Ammon's horn (tissue), 1 donor: ENCODE results near the gene SNX13.

Experiments
- DNase-seq: peaks from one replicate; pipeline ENCODE4 v3.0.0-alpha.2; 2016; ENCODE audit warnings: low spot score

SNX13 gene, protein sequence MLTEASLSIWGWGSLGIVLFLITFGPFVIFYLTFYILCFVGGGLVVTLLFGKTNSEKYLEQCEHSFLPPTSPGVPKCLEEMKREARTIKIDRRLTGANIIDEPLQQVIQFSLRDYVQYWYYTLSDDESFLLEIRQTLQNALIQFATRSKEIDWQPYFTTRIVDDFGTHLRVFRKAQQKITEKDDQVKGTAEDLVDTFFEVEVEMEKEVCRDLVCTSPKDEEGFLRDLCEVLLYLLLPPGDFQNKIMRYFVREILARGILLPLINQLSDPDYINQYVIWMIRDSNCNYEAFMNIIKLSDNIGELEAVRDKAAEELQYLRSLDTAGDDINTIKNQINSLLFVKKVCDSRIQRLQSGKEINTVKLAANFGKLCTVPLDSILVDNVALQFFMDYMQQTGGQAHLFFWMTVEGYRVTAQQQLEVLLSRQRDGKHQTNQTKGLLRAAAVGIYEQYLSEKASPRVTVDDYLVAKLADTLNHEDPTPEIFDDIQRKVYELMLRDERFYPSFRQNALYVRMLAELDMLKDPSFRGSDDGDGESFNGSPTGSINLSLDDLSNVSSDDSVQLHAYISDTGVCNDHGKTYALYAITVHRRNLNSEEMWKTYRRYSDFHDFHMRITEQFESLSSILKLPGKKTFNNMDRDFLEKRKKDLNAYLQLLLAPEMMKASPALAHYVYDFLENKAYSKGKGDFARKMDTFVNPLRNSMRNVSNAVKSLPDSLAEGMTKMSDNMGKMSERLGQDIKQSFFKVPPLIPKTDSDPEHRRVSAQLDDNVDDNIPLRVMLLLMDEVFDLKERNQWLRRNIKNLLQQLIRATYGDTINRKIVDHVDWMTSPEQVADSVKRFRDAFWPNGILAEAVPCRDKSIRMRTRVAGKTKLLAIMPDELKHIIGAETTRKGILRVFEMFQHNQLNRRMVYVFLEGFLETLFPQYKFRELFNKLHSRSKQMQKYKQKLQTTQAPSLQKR

DNA sequence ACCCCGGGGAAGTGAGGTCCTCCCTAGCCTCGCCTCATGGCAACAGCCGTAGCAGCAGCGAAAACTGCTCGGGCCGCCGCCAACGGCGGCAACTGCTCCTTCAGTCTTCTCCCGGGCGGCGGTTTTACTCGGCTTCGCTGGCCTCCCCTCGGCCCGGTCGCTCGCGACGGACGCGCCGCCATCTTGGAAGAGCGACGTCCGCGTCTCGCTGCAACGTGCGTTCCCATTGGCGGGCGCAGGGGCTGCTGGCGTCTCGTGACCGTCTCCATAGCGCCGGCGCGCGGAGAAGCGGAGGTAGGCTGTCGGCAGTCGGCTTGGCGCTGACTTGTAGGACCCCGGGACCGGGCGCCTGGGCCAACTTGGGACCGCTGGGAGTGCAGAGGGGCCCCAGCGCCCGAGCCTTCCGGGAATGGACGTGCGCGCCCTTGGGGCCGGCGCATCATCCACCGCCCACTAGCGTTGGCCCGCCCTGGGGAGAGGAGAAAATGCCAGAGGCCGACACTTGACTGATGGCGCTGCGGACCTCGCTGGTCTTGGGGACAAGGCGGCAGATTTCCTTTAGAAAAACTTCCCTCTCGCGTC, at the start of gene SNX13:
TSS of gene SNX13 (minus strand) at position 193 of the 582 bp plus-strand sequence. CDS start 199 bp downstream, outside the sequence.
- DNase-seq = peak; percentile 96

GRCh38 chr7:17989546-17989945, 49.3 kb upstream of the SNX13 start:
- no peak for DNase-seq

DNA sequence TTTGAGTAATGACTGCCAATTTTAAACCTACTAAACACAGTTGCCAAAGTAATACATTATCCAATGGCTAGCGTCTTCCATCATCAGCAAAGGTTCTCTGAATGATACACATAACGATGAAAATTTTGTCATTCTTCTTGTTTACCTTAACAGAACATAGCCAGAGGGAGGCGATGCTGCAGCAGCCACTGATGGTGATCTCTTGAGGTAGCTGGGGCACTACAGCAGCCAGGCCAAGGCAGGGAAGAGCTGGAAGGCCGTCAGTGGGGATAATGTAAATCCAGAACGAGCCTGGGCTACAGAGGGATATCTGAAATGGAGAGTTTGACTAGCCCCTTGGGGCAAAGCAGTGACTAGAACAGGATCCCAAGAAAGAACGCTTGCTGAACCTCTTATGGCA, 48.6 kb upstream of the SNX13 start:
- DNase-seq = no peak

DNA sequence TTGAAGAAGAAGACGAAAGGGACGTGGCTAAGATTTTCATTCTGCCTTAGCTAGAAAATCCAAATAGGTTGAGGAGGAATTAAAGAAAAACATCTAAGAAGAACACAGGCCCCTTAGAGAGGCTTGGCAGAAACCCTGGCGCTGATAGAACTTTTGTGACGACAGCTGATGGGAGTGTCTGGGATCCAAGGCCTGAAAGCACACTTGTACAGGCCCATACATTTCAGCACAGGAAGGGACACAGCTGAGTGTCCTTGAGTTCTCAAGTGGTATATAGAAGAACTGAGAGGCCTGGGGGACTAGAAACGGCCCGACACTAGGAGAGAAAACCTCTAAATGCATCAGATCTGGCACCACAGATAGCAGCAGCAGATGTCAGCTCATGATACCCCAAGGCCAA, 47.8 kb upstream of the SNX13 start:
- no peak for DNase-seq

- no peak for DNase-seq
Observed at GRCh38 chr7:17986851-17987250, 46.6 kb upstream of the SNX13 start.

- no peak for DNase-seq
Observed at GRCh38 chr7:17985473-17986239, 45.4 kb upstream of the SNX13 start.

DNA sequence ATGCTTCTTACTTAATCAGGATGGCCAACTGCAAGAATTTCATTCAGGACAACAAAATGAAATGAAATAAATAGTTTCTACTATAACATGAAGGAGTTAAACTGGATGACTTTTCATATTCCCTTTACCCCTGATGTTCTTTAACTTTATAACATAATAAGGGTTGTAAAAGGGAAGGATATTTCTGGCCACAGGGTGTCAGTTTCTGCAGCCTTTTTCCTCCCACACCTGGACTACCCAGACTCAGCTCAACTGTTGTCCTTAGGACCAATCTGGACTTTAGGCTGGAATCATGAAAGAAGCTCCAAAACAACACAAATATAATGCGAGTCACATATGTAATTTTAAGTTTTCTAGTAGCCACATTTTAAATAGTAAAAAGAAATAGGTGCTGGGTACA, 44.0 kb upstream of the SNX13 start:
- no peak for DNase-seq

- no peak for DNase-seq
Observed at GRCh38 chr7:17983221-17984062, 43.1 kb upstream of the SNX13 start.

DNA sequence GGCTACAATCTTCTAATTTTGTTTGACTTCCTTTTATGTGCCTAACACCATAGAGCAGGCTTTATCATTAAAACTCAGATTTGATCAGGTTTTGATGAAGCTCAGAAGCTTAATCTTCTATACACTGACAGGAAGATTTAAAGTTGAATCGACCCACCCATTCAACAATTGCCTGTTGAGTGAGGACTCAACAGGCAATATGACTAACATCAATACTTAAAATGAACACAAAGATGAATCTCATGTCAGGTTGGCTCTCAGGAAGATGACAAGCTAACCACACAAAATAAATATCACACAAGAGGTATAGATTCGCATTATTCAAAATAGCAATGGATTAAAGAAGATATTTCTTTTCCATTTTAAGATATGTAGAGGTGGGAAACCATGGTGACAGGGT, 36.7 kb upstream of the SNX13 start:
- DNase-seq = no peak

- DNase-seq = peak; percentile 9
Observed at GRCh38 chr7:17971411-17971810, 31.1 kb upstream of the SNX13 start.

- DNase-seq = no peak
Observed at GRCh38 chr7:17968791-17969715, 28.8 kb upstream of the SNX13 start.

DNA sequence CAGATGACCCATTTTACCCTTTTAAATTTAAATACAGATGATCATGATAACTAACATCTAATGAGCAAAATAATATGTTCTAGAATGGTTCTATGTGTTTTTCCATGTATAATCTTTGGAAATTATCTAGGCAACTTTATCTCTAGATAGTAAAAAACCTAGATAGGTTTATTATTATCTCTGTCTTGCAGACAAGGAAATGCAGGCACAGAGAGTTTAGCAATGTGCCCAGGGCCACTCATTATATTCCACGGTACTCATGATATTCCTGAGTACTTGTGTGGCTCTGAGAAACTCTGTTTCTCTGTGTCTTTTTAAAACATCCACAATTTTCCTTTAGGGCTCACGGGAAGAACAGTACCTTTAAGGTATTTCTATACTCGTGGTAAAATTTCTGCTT, 26.4 kb upstream of the SNX13 start:
- no peak for DNase-seq

GRCh38 chr7:17965603-17966002, 25.3 kb upstream of the SNX13 start:
- no peak for DNase-seq

DNA sequence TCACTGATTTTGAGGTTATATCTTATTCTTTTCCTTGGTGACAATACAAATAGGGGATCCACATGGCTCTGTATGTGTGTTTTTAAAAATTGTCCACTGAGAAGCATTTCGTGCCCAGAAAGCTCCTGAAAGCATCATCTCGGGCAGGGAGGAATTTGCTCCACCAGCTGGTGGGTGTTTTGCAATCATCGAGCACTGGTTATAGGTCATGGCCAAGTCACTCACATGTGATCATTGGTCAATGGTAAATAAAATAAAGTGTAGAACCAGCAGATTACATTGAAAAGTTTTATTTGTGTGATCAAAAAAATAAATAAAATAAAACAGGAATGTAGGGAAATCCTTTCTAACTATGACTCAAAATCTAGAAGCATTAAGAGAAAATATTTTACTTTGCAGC, 23.0 kb upstream of the SNX13 start:
- no peak for DNase-seq

DNA sequence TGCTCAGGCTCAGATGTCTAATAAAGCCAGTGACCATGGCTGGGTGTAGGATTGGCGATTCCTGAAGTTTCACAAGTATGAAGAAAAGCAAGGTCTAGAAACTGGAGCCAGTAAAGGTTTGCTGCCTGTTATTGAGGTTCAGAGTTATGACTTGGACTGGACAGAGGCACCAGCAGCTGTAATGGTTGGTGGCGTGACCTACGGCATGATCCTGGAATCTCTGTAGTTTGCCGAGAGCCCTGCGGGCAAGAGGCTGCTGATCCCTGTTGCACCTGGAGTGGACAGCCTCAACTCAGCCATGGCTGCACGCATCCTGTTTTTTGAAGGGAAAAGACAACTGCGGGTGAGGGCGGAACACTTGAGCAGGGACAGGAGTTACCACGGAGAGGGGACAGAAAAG, 22.4 kb upstream of the SNX13 start:
- no peak for DNase-seq

DNA sequence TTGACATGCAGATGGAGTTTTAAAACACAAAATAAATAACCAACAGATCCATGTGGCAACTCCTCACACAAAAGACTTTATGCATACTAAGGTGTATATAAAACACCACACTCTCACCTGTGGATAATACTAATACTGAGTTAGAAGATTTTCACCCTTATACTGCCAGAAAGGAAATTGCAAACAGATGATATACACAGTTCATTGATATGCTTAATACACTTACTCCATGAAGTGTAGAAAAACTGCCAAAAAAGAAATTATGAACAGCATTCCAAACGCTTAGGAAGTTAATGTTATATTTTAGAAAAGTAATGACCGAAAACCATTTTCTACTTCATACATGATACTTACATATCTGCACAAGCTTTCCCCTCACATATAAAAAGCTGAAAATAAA, 17.6 kb upstream of the SNX13 start:
- DNase-seq = no peak

- DNase-seq = no peak
Observed at GRCh38 chr7:17952387-17952786, 12.1 kb upstream of the SNX13 start.

- no peak for DNase-seq
Observed at GRCh38 chr7:17951742-17952254, 11.5 kb upstream of the SNX13 start.

DNA sequence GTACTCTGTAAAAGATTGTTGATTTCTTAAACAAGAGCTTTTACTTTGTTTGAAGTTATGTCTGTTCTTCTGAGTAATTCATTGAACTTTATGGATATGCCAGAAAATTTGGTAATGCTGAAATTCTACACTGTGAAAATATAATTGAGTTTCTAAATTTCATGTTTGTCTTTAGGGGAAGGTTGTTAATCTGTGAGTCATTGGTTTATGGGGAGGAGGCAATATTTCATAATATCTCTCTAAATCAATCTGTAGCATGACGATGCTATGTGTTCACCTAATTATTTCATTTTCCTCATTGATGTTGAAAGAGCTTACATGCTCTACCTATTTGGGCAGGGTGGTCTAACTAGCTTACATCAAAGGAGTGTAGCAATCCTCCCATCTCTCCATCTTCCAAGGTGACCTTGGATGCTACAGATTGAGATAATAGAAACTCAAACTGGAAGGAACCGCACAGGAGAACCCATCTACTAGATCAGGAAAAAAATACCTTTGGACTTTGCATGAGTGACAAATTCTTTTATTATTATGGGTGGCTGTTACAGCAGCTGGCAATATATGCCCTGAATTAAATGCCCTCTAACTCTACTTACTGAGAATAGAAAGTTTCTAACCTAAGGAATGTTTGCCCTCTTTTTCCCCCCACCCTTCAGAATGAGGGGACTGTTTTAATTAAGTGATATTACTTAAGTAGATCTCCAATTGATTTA, 8.4 kb upstream of the SNX13 start:
- no peak for DNase-seq
